ENCODE measurements around the gene TNFAIP6.
"Not testable (repeated sequence)": the region's sequence is repeated elsewhere in the genome, so short reads cannot be mapped to it uniquely, and the experiment has no call there.

Gene TNFAIP6

GRCh38 chr2:151421681-151422080, 64.3 kb downstream of the TNFAIP6 start:
- not testable (repeated sequence) for DNase-seq (ENCODE audit: low spot score)

DNA sequence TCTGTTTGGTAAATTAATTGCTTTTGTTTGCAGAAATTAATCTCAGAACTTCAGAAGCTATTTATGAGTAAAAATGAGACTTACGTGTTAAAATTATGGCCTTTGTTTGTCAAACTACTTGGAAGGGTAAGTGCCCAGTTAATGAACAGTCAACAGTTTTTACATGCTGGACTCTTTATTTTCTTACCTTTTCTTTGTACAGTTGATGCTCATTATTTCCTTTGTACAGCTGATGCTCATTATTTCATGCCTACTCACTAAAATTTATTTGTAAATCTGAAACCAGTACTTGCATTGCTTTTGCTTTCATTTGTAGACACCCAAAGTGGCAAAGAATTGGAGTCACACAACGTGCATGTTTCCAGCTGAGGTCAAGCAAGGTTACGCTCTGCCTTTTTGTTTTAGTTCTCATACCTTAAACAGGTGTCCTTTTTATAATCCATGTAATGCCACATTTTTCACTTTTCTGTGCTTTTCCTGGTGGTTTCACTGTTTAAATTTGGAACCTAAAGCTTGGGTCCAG, 65.6 kb downstream of the TNFAIP6 start:
- no peak for DNase-seq (ENCODE audit: low spot score)

DNA sequence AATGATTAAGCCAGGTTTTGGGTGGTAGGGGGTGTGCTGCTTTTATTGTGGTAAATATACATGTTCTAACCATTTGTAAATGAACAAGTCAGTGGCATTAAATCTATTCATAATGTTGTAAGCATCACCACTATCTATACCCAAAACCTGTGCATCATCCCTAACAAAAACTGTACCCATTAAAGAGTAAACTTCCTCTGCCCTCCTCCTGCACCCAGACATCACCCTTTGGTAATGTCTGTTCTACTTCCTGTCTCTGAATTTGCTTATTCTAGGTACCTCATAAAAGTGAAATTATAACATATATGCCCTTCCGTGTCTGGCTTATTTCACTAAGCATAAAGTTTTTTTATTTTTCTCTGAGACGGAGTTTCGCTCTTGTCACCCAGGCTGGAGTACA, 66.4 kb downstream of the TNFAIP6 start:
- DNase-seq (ENCODE audit: low spot score): no peak
